Endodermal cell (in vitro differentiated cells): ENCODE measurements around the gene ST6GAL1. TPM values are rescaled to one million over a fixed set of nuclear protein-coding genes. Genes with fewer than 3 reads are reported as not detected.

Source experiments
- DNase-seq: peaks from one replicate; pipeline ENCODE4 v3.0.0-alpha.2; 2017
- H3K27ac ChIP-seq: 2 replicates; pipeline ENCODE4 v1.5.1; 2013; ENCODE audit warnings: mild to moderate bottlenecking, low read depth, low read length, moderate library complexity
- H3K27me3 ChIP-seq: 2 replicates; pipeline ENCODE4 v1.6.1; 2013; ENCODE audit warnings: mild to moderate bottlenecking, low read length, moderate library complexity; ENCODE audit not compliant: insufficient read depth, control insufficient read depth, poor library complexity, severe bottlenecking
- H3K36me3 ChIP-seq: 2 replicates; pipeline ENCODE4 v1.7.0; 2013; ENCODE audit warnings: mild to moderate bottlenecking, low read length, moderate library complexity; ENCODE audit not compliant: control insufficient read depth, insufficient read depth
- H3K4me1 ChIP-seq: one replicate; pipeline ENCODE4 v1.7.0; 2013; ENCODE audit warnings: low read length; ENCODE audit not compliant: control insufficient read depth, insufficient read depth
- H3K4me3 ChIP-seq: 2 replicates; pipeline ENCODE4 v1.5.1; 2013; ENCODE audit warnings: mild to moderate bottlenecking, low read length, moderate library complexity
- H3K9ac ChIP-seq: 2 replicates; pipeline ENCODE4 v1.6.1; 2013; ENCODE audit warnings: mild to moderate bottlenecking, low read length, moderate library complexity; ENCODE audit not compliant: poor library complexity, severe bottlenecking; ENCODE audit errors: extremely low read depth
- H3K9me3 ChIP-seq: 2 replicates; pipeline ENCODE4 v1.6.1; 2013; ENCODE audit warnings: mild to moderate bottlenecking, low read length, moderate library complexity; ENCODE audit not compliant: control insufficient read depth
- H3K27ac Mint-ChIP-seq: 2 replicates; pipeline ENCODE4 v1.8.0; 2020; ENCODE audit warnings: mixed read lengths
- H3K27me3 Mint-ChIP-seq: 2 replicates; pipeline ENCODE4 v1.8.0; 2021; ENCODE audit warnings: mild to moderate bottlenecking, mixed read lengths; ENCODE audit not compliant: insufficient read depth
- H3K36me3 Mint-ChIP-seq: 2 replicates; pipeline ENCODE4 v1.8.0; 2020; ENCODE audit warnings: low read depth, mixed read lengths
- H3K4me1 Mint-ChIP-seq: 2 replicates; pipeline ENCODE4 v1.8.0; 2020; ENCODE audit warnings: mixed read lengths
- H3K4me3 Mint-ChIP-seq: 2 replicates; pipeline ENCODE4 v1.8.0; 2020; ENCODE audit warnings: mild to moderate bottlenecking, moderate library complexity, mixed read lengths
- H3K9me3 Mint-ChIP-seq: 2 replicates; pipeline ENCODE4 v1.8.0; 2020; ENCODE audit warnings: mild to moderate bottlenecking, mixed read lengths
- WGBS, 2 experiments: methylation state at CpG; one replicate each; pipeline versions ENCODE4 v1.1.5 to v1.1.7; 2013; ENCODE audit warnings: missing lambda C conversion rate in 2 of 2, mixed read lengths in 1 of 2; ENCODE audit not compliant: insufficient coverage in 1 of 2, insufficient read length in 1 of 2; 5-methylcytosine and 5-hydroxymethylcytosine counted together
- total RNA-seq, 2 donors: library from RNA; stranded (reverse); fragmentation: NEBNext Ultra II Directional in 1 of 2; extraction: Animal tissue kit (Norgen Biotek cat#: 25700) in 1 of 2; gene quantifications; 2 replicates in 1 of 2; 3 replicates in 1 of 2; pipeline ENCODE4 v1.2.1, GENCODE V29; 2021
- TF ChIP-seq, protein P1 (sequence below): fragments of 200-600 bp; sonication (generic); conservative IDR thresholded peaks from 2 replicates; pipeline ENCODE4 v1.5.0; 2021; ENCODE audit warnings: antibody characterized with exemption, mild to moderate bottlenecking

Gene ST6GAL1
- total RNA-seq, 2 donors from 2014 or later, result 79.3 to 82.4 TPM

DNA sequence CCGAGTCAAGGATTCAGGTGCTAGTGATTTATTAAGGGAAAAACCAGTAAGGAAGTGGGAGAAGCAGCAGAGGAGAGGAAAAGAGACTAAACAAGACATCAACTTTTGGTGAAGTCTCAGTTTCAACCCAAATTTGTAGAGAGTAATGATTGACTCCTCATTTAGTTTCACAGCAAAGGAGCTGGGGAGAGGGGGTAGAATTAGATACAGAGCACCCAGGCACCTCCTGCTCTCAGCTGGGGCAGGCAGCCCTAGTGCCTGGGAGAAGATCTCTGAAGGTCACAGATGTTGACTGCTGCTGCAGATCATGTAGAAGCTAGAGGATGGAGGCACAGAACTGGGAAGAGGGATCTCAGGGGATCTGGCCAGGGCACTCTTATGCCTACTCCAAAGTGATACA lies 179.8 kb downstream of the ST6GAL1 start:
- no peaks in the 10 kb centered on the region for H3K27me3 ChIP-seq
- 83 to 92% methylated on average over 1 of the region's 1 CpG for WGBS, 2 experiments
- H3K9me3 ChIP-seq, result no peaks in the 10 kb centered on the region
- H3K27ac Mint-ChIP-seq, result no peak overlapping the region
- no peaks in the 10 kb centered on the region for H3K4me1 ChIP-seq
- no peak overlapping the region for H3K4me3 Mint-ChIP-seq
- no peak for DNase-seq
- H3K36me3 Mint-ChIP-seq, result no peaks in the 10 kb centered on the region
- H3K9me3 Mint-ChIP-seq, result no peaks in the 10 kb centered on the region
- TF ChIP-seq, protein P1, sequence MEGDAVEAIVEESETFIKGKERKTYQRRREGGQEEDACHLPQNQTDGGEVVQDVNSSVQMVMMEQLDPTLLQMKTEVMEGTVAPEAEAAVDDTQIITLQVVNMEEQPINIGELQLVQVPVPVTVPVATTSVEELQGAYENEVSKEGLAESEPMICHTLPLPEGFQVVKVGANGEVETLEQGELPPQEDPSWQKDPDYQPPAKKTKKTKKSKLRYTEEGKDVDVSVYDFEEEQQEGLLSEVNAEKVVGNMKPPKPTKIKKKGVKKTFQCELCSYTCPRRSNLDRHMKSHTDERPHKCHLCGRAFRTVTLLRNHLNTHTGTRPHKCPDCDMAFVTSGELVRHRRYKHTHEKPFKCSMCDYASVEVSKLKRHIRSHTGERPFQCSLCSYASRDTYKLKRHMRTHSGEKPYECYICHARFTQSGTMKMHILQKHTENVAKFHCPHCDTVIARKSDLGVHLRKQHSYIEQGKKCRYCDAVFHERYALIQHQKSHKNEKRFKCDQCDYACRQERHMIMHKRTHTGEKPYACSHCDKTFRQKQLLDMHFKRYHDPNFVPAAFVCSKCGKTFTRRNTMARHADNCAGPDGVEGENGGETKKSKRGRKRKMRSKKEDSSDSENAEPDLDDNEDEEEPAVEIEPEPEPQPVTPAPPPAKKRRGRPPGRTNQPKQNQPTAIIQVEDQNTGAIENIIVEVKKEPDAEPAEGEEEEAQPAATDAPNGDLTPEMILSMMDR, result no peak
- no peaks in the 10 kb centered on the region for H3K4me1 Mint-ChIP-seq
- no peak overlapping the region for H3K9ac ChIP-seq
- H3K36me3 ChIP-seq, result no peaks in the 10 kb centered on the region
- H3K4me3 ChIP-seq, result no peak overlapping the region
- no peaks in the 10 kb centered on the region for H3K27me3 Mint-ChIP-seq
- no peak overlapping the region for H3K27ac ChIP-seq

DNA sequence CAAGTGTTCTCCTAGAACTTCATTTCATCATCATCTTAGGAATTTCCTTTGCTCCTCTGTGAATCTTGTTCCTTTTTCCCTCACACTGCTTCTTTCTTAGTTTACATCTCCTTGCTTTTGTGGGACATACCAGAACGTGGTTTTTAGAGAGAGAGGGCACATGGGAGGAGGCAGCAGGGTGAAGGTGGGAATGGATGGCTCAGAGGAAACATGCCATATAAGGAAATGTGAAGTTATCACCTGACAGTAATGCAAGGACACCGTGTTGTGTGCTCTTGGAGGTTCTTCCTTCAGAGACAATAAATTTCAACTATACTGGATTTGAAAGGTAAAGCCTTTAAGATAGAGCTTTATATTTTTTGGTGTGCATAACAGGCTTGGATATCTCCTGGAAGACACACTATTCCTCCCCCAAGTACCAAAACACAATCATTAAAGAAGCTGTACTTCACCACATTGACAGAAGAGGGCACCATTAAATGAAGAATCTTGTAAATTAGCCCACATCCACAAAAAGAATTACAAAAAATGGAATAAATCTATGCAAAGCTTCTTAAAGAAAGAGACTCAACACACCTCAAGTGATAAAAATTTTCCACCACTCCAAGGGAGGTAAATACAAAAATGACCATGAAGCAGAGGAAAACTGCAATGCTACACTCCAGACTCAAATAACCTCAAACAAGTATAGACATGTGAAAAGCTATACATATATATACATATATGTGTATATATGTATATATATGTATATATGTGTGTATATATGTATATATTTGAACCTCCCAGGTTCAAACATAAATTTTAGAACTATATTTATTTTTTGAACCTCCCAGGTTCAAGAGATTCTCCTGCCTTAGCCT lies 182.8 kb downstream of the ST6GAL1 start:
- WGBS, 2 experiments, result 31% methylated on average over 2 of the region's 2 CpGs; no CpG with 5 or more reads in 1 of the 2 experiments
- H3K4me1 Mint-ChIP-seq, result no peaks in the 10 kb centered on the region
- no peaks in the 10 kb centered on the region for H3K27me3 Mint-ChIP-seq
- no peak overlapping the region for H3K27ac Mint-ChIP-seq
- Histone ChIP-seq H3K4me3 (no peak overlapping the region), H3K9me3 (no peaks in the 10 kb centered on the region), H3K9ac (no peak overlapping the region), H3K36me3 (no peaks in the 10 kb centered on the region), H3K27me3 (no peaks in the 10 kb centered on the region), H3K4me1 (no peaks in the 10 kb centered on the region), H3K27ac (no peak overlapping the region)
- H3K9me3 Mint-ChIP-seq, result no peaks in the 10 kb centered on the region
- TF ChIP-seq, protein P1, result peak; percentile 77
- no peaks in the 10 kb centered on the region for H3K36me3 Mint-ChIP-seq
- no peak overlapping the region for H3K4me3 Mint-ChIP-seq
- no peak for DNase-seq

DNA sequence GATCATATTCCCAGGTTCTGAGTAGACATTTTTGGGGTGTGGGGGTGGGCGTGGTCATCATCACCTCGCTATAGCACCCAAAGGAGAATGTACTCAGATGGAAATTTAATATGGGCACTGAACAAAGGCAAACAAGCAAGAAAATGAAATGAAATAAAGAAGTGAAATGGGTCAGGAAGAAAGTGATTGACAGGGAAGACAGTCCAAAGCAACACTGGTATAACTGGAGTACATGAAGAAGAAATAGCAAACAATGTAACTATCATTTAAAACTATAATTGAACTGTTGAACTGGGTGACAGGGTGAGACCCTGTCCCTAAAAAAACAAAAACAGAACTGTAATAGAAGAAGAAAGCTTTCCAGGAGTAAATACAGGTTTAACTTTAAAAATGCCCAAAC lies 184.2 kb downstream of the ST6GAL1 start:
- H3K4me1 Mint-ChIP-seq, result no peaks in the 10 kb centered on the region
- H3K27ac Mint-ChIP-seq, result no peak overlapping the region
- H3K36me3 Mint-ChIP-seq, result no peaks in the 10 kb centered on the region

More for the DNA sequence above, 184.2 kb downstream of the ST6GAL1 start:
- Histone ChIP-seq H3K4me3 (no peak overlapping the region), H3K27ac (no peak overlapping the region), H3K9me3 (no peaks in the 10 kb centered on the region), H3K36me3 (no peaks in the 10 kb centered on the region), H3K4me1 (no peaks in the 10 kb centered on the region), H3K9ac (no peak overlapping the region), H3K27me3 (no peaks in the 10 kb centered on the region)
- Mint-ChIP-seq H3K27me3 (no peaks in the 10 kb centered on the region), H3K4me3 (no peak overlapping the region), H3K9me3 (no peaks in the 10 kb centered on the region)
- WGBS, 2 experiments, result 86 to 89% methylated on average over 1 to 2 of the region's 2 CpGs
- TF ChIP-seq, protein P1, result no peak
- no peak for DNase-seq
